Measurements from ENCODE around the gene ZGPAT.

DNA sequence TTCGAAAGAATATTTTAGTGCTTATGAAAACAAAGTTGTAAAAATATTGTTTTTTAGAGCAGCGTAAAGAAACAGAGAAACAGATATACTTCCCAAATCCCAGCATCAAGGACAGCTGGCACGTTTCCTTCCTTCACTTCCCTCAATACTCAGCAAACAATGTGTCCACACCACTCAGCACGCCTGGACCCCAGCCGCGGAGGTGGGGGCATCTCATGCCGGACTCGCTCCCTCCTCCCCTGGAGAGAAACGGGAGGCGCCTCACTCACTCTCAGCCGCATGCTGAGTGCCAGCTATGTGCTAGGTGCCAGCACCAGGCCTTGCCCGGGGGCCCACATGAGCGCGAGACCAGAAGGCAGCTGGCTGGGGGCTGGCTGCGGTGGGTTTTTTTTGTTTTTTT is 66.5 kb downstream of the ZGPAT start:
- no peak for TF ChIP-seq CTCF (conservative IDR thresholded peaks at IDR 0.05)
- TF ChIP-seq EZH2 (IDR thresholded peaks at IDR 0.05; ENCODE audit: low read depth), result no peak
